H9 (cell line): ENCODE results near the gene PEG3. TPM values are rescaled to one million over a fixed set of nuclear protein-coding genes. Genes with fewer than 3 reads are reported as not detected.

ENCODE experiments used
- DNase-seq: peaks from one replicate; pipeline ENCODE4 v3.0.0-alpha.2; 2017
- H2AFZ ChIP-seq: one replicate; pipeline ENCODE4 v1.6.1; 2013; ENCODE audit warnings: mild to moderate bottlenecking, low read length, control low read depth, moderate library complexity
- H2AK5ac ChIP-seq: 2 replicates; pipeline ENCODE4 v1.6.1; 2013; ENCODE audit warnings: low read length, control low read depth, mixed read lengths; ENCODE audit not compliant: insufficient read length
- H2BK120ac ChIP-seq: one replicate; pipeline ENCODE4 v1.6.1; 2013; ENCODE audit warnings: low read depth, mild to moderate bottlenecking, low read length, control low read depth, inconsistent platforms; ENCODE audit not compliant: poor library complexity, severe bottlenecking
- H2BK12ac ChIP-seq: 2 replicates; pipeline ENCODE4 v1.6.1; 2013; ENCODE audit warnings: low read length, control low read depth, mixed read lengths, low read depth; ENCODE audit not compliant: insufficient read length
- H2BK15ac ChIP-seq: 2 replicates; pipeline ENCODE4 v1.6.1; 2013; ENCODE audit warnings: low read depth, low read length, control low read depth
- H2BK20ac ChIP-seq: one replicate; pipeline ENCODE4 v1.6.1; 2013; ENCODE audit warnings: low read depth, mild to moderate bottlenecking, low read length, control low read depth, inconsistent platforms; ENCODE audit not compliant: poor library complexity, severe bottlenecking
- H2BK5ac ChIP-seq: 2 replicates; pipeline ENCODE4 v1.6.1; 2013; ENCODE audit warnings: low read length, control low read depth, mixed read lengths; ENCODE audit not compliant: insufficient read length
- H3K14ac ChIP-seq: 2 replicates; pipeline ENCODE4 v1.6.1; 2013; ENCODE audit warnings: low read length, control low read depth; ENCODE audit not compliant: insufficient read depth
- H3K18ac ChIP-seq: 2 replicates; pipeline ENCODE4 v1.6.1; 2013; ENCODE audit warnings: low read depth, mild to moderate bottlenecking, mixed read lengths, low read length, control low read depth; ENCODE audit not compliant: insufficient read length
- H3K23ac ChIP-seq: 2 replicates; pipeline ENCODE4 v1.6.1; 2013; ENCODE audit warnings: low read length, control low read depth, mixed read lengths, low read depth; ENCODE audit not compliant: insufficient read length
- H3K23me2 ChIP-seq: 2 replicates; pipeline ENCODE4 v1.6.1; 2013; ENCODE audit warnings: low read depth, mild to moderate bottlenecking, mixed read lengths, low read length, control low read depth; ENCODE audit not compliant: insufficient read length, poor library complexity, severe bottlenecking
- H3K27ac ChIP-seq: 2 replicates; pipeline ENCODE4 v1.5.1; 2013; ENCODE audit warnings: low read length, control low read depth, mixed read lengths, low read depth; ENCODE audit not compliant: insufficient read length
- H3K27me3 ChIP-seq: 2 replicates; pipeline ENCODE4 v1.6.1; 2013; ENCODE audit warnings: low read length, control low read depth, inconsistent platforms; ENCODE audit not compliant: insufficient read depth
- H3K4ac ChIP-seq: 2 replicates; pipeline ENCODE4 v1.6.1; 2013; ENCODE audit warnings: low read depth, mild to moderate bottlenecking, control low read depth, inconsistent platforms, low read length, moderate library complexity
- H3K4me1 ChIP-seq: 2 replicates; pipeline ENCODE4 v1.6.1; 2013; ENCODE audit warnings: low read length, control low read depth, inconsistent platforms; ENCODE audit not compliant: insufficient read depth
- H3K4me2 ChIP-seq: 2 replicates; pipeline ENCODE4 v1.6.1; 2013; ENCODE audit warnings: low read length, control low read depth, mixed read lengths; ENCODE audit not compliant: insufficient read length, insufficient read depth
- H3K56ac ChIP-seq: 2 replicates; pipeline ENCODE4 v1.6.1; 2013; ENCODE audit warnings: low read depth, mild to moderate bottlenecking, mixed read lengths, low read length, control low read depth; ENCODE audit not compliant: insufficient read length
- H3K79me1 ChIP-seq: 2 replicates; pipeline ENCODE4 v1.6.1; 2013; ENCODE audit warnings: low read depth, mild to moderate bottlenecking, moderate library complexity, low read length, control low read depth, inconsistent platforms; ENCODE audit not compliant: insufficient read depth, poor library complexity, severe bottlenecking
- H3K79me2 ChIP-seq: 2 replicates; pipeline ENCODE4 v1.6.1; 2013; ENCODE audit warnings: low read length, control low read depth, inconsistent platforms; ENCODE audit not compliant: insufficient read depth
- H3K9ac ChIP-seq: 2 replicates; pipeline ENCODE4 v1.6.1; 2013; ENCODE audit warnings: low read length, control low read depth, mixed read lengths; ENCODE audit not compliant: insufficient read length; ENCODE audit errors: extremely low read depth
- H3K9me3 ChIP-seq: one replicate; pipeline ENCODE4 v1.6.1; 2013; ENCODE audit warnings: low read depth, low read length, inconsistent platforms; ENCODE audit not compliant: control insufficient read depth
- H3T11ph ChIP-seq: one replicate; pipeline ENCODE4 v1.6.1; 2013; ENCODE audit warnings: mild to moderate bottlenecking, low read length, control low read depth, inconsistent platforms
- H4K20me1 ChIP-seq: one replicate; pipeline ENCODE4 v1.6.1; 2013; ENCODE audit not compliant: control insufficient read depth, insufficient read length, insufficient read depth
- H4K5ac ChIP-seq: 2 replicates; pipeline ENCODE4 v1.6.1; 2013; ENCODE audit warnings: low read depth, mild to moderate bottlenecking, mixed read lengths, low read length, control low read depth; ENCODE audit not compliant: insufficient read length
- H4K8ac ChIP-seq: replicated peaks from 2 replicates; pipeline ENCODE4 v1.6.1; 2013; ENCODE audit warnings: low read length, control low read depth, mixed read lengths, low read depth; ENCODE audit not compliant: insufficient read length
- H4K91ac ChIP-seq: 2 replicates; pipeline ENCODE4 v1.6.1; 2013; ENCODE audit warnings: low read depth, mild to moderate bottlenecking, moderate library complexity, mixed read lengths, low read length, control low read depth; ENCODE audit not compliant: insufficient read length
- H3K27ac Mint-ChIP-seq, 3 experiments: 2 replicates in 2 of 3; 3 replicates in 1 of 3; pipeline ENCODE4 v1.8.0; 2020 to 2021; ENCODE audit warnings: mixed read lengths in 3 of 3, mild to moderate bottlenecking in 1 of 3, moderate library complexity in 1 of 3
- H3K27me3 Mint-ChIP-seq: 2 replicates; pipeline ENCODE4 v1.8.0; 2021; ENCODE audit warnings: low read depth, mild to moderate bottlenecking, moderate library complexity, mixed read lengths
- H3K36me3 Mint-ChIP-seq, 3 experiments: 2 replicates in 2 of 3; 3 replicates in 1 of 3; pipeline ENCODE4 v1.8.0; 2020 to 2021; ENCODE audit warnings: low read depth in 3 of 3, mixed read lengths in 3 of 3; ENCODE audit not compliant: insufficient read depth in 1 of 3
- H3K4me1 Mint-ChIP-seq, 2 experiments: 2 replicates each; pipeline ENCODE4 v1.8.0; 2020; ENCODE audit warnings: mixed read lengths in 2 of 2
- H3K4me3 Mint-ChIP-seq, 2 experiments: 2 replicates in 1 of 2; 3 replicates in 1 of 2; pipeline ENCODE4 v1.8.0; 2020 to 2021; ENCODE audit warnings: mild to moderate bottlenecking in 2 of 2, mixed read lengths in 2 of 2, moderate library complexity in 1 of 2
- H3K9me3 Mint-ChIP-seq, 2 experiments: 2 replicates in 1 of 2; 3 replicates in 1 of 2; pipeline ENCODE4 v1.8.0; 2020; ENCODE audit warnings: mild to moderate bottlenecking in 2 of 2, mixed read lengths in 2 of 2, moderate library complexity in 1 of 2
- WGBS: extraction: QIAGEN DNeasy Blood & Tissue Kit; methylation state at CpG from one replicate; pipeline ENCODE4 v1.1.7; 2013; ENCODE audit warnings: missing lambda C conversion rate, low lambda C conversion rate, mixed read lengths; ENCODE audit not compliant: insufficient read length; ENCODE audit errors: extremely low coverage; 5-methylcytosine and 5-hydroxymethylcytosine counted together
- total RNA-seq: library from RNA; stranded (reverse); gene quantifications from 2 replicates; pipeline ENCODE4 v1.2.1, GENCODE V29; 2021
- TF ChIP-seq, protein P1 (sequence below): fragments of 200-600 bp; sonication (generic); conservative IDR thresholded peaks from 3 replicates; pipeline ENCODE4 v1.8.0; 2021; ENCODE audit warnings: antibody characterized with exemption, mild to moderate bottlenecking

The PEG3 gene
- total RNA-seq, 1 experiment from 2014 or later = not detected

DNA sequence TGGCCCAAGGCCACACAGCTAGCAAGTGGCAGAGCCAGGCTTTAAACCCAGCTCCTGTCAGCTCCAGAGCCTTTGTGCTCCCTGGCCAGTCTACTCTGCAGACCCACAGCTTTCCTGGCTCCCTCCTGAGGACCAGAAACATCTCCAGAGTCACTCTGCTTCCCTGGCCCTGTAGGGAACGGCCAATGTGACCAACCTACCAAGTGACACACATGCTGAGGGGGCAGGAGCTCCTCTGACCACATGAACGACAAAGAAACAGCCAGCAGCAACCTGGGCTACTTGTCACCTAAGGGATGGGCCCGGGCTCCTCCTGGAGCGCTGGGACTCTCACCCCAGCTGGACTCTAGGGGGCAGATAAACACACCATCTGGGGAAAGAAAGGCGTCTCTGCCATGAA, 19.3 kb downstream of the PEG3 start:
- H3K56ac ChIP-seq = no peak overlapping the region
- H3K18ac ChIP-seq = no peak overlapping the region
- no peak overlapping the region for H4K91ac ChIP-seq
- no peak overlapping the region for H3K4ac ChIP-seq
- H3K4me1 Mint-ChIP-seq = no peaks in the 10 kb centered on the region
- peaks cover 8 to 52% (median 23%) of the 10 kb centered on the region in 3 experiments; a peak in 6 of 7 replicates for H3K36me3 Mint-ChIP-seq
- H3K27me3 ChIP-seq = no peaks in the 10 kb centered on the region
- H4K5ac ChIP-seq = no peak overlapping the region
- H3K27ac ChIP-seq = no peak overlapping the region
- no peak overlapping the region for H2BK15ac ChIP-seq
- no peaks in the 10 kb centered on the region for H3K23me2 ChIP-seq
- no peak overlapping the region for H2BK120ac ChIP-seq
- H3K9me3 Mint-ChIP-seq = peaks cover 99 to 100% of the 10 kb centered on the region in 2 experiments
- peaks cover 97% of the 10 kb centered on the region for H3K9me3 ChIP-seq
- H3K14ac ChIP-seq = no peak overlapping the region
- no peak overlapping the region for H2AFZ ChIP-seq
- no peak overlapping the region for H2BK5ac ChIP-seq
- no peak overlapping the region for H4K8ac ChIP-seq
- TF ChIP-seq, protein P1, sequence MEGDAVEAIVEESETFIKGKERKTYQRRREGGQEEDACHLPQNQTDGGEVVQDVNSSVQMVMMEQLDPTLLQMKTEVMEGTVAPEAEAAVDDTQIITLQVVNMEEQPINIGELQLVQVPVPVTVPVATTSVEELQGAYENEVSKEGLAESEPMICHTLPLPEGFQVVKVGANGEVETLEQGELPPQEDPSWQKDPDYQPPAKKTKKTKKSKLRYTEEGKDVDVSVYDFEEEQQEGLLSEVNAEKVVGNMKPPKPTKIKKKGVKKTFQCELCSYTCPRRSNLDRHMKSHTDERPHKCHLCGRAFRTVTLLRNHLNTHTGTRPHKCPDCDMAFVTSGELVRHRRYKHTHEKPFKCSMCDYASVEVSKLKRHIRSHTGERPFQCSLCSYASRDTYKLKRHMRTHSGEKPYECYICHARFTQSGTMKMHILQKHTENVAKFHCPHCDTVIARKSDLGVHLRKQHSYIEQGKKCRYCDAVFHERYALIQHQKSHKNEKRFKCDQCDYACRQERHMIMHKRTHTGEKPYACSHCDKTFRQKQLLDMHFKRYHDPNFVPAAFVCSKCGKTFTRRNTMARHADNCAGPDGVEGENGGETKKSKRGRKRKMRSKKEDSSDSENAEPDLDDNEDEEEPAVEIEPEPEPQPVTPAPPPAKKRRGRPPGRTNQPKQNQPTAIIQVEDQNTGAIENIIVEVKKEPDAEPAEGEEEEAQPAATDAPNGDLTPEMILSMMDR = no peak
- H2BK20ac ChIP-seq = no peak overlapping the region
- no peak overlapping the region for H3K27ac Mint-ChIP-seq
- H3K4me2 ChIP-seq = no peak overlapping the region
- H3T11ph ChIP-seq = no peak overlapping the region
- H3K4me3 Mint-ChIP-seq = no peak overlapping the region
- WGBS = no CpG with 5 or more reads among the region's 5 CpGs
- no peak overlapping the region for H2AK5ac ChIP-seq
- no peak for DNase-seq
- H4K20me1 ChIP-seq = no peaks in the 10 kb centered on the region
- no peaks in the 10 kb centered on the region for H3K79me2 ChIP-seq
- no peaks in the 10 kb centered on the region for H3K4me1 ChIP-seq
- H3K79me1 ChIP-seq = no peaks in the 10 kb centered on the region
- H3K23ac ChIP-seq = no peak overlapping the region
- no peak overlapping the region for H2BK12ac ChIP-seq
- no peak overlapping the region for H3K9ac ChIP-seq
- H3K27me3 Mint-ChIP-seq = no peaks in the 10 kb centered on the region
